Ascending aorta (tissue), 2 donors: ENCODE data around the gene FHIT. TPM values are rescaled to one million over a fixed set of nuclear protein-coding genes. Genes with fewer than 3 reads are reported as not detected.

Experiments used
- DNase-seq, 2 donors: peaks; one replicate each; pipeline ENCODE4 v3.0.0-alpha.2; 2019; ENCODE audit warnings: low spot score in 2 of 2
- H3K27ac ChIP-seq, 2 donors: fragments of 200-600 bp; sonication (generic); one replicate each; pipeline ENCODE4 v1.5.1; 2016 to 2017; ENCODE audit warnings: mild to moderate bottlenecking in 1 of 2
- H3K27me3 ChIP-seq: fragments of 200-600 bp; sonication (generic); one replicate; pipeline ENCODE4 v1.5.1; 2017
- H3K36me3 ChIP-seq, 2 donors: fragments of 200-600 bp; sonication (generic); one replicate each; pipeline ENCODE4 v1.5.1; 2016
- H3K4me1 ChIP-seq, 2 donors: fragments of 200-600 bp; sonication (generic); one replicate each; pipeline ENCODE4 v1.5.1; 2016 to 2017; ENCODE audit warnings: mild to moderate bottlenecking in 1 of 2
- H3K4me3 ChIP-seq, 2 donors: fragments of 200-600 bp; sonication (generic); one replicate each; pipeline ENCODE4 v1.5.1; 2016 to 2017; ENCODE audit warnings: mild to moderate bottlenecking in 1 of 2
- H3K9me3 ChIP-seq, 2 donors: fragments of 200-600 bp; sonication (generic); one replicate each; pipeline ENCODE4 v1.5.1; 2016
- intact Hi-C: fragments of 100-400 bp; cut with DNase I; formaldehyde crosslinking; loops from one replicate; pipeline ENCODE4 v1.15.1; 2023
- total RNA-seq: library from RNA; depleted of rRNA; stranded (reverse); fragments of >200 nt; gene quantifications from one replicate; pipeline ENCODE4 v1.1.0, GENCODE V29; 2016
- TF ChIP-seq, protein P1 (sequence below), 3 experiments: fragments of 200-600 bp in 2 of 3; fragments of 450-650 bp in 1 of 3; sonication (generic) in 2 of 3; IDR thresholded peaks; one replicate each; pipeline ENCODE4 v1.5.1; 2016 to 2019; ENCODE audit warnings: antibody characterized with exemption in 3 of 3, mild to moderate bottlenecking in 1 of 3, moderate library complexity in 1 of 3

FHIT gene
- total RNA-seq, 1 donor from 2014 or later, result 0.21 TPM

DNA sequence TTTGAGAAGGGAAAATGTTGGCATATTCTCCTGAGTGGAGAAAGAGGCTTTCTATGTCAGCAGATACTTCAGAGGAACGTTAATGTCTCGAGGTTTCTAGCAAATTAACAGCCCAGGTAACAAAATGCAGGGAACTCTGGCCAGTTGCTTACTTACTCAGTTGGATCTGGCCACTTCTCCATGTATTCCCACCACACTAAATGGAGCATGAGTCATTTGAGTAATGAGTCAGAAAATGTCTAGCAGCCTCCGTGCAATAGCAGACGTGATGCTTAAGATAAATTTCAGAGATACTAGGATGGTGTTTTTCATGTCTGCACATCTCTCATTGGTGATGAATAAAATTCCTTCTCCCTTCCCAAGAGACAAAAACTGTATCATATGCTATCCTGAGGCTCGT is 671.5 kb downstream of the FHIT start:
- intact Hi-C loops, result loop anchor here (5.0 to 10.0 kb wide), 2 partner anchors 68 to 165 kb away; no protein-coding TSS in a partner anchor
- DNase-seq, result no peak

DNA sequence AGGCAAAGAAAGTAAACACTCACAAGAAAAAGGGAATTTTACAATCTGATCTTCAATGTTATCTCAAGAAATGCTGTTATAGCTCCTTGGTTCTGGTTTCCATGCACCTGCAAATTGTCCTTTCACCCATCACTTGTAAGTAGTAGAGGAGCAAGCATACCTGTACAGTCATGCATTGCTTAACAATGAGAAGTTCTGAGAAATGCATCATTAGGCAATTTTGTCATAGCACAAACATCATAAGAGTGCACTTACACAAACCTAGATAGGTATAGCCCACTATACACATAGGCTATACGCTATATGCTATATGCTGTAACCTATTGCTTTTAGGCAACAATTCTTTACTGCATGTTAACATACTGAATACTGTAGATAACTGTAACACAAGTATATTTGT is 672.3 kb downstream of the FHIT start:
- H3K27ac ChIP-seq, result no peak overlapping the region
- H3K4me1 ChIP-seq, result no peaks in the 10 kb centered on the region
- H3K4me3 ChIP-seq, result no peak overlapping the region
- no peaks in the 10 kb centered on the region for H3K9me3 ChIP-seq
- intact Hi-C loops, result no loop called here
- H3K36me3 ChIP-seq, result no peaks in the 10 kb centered on the region
- TF ChIP-seq, protein P1, sequence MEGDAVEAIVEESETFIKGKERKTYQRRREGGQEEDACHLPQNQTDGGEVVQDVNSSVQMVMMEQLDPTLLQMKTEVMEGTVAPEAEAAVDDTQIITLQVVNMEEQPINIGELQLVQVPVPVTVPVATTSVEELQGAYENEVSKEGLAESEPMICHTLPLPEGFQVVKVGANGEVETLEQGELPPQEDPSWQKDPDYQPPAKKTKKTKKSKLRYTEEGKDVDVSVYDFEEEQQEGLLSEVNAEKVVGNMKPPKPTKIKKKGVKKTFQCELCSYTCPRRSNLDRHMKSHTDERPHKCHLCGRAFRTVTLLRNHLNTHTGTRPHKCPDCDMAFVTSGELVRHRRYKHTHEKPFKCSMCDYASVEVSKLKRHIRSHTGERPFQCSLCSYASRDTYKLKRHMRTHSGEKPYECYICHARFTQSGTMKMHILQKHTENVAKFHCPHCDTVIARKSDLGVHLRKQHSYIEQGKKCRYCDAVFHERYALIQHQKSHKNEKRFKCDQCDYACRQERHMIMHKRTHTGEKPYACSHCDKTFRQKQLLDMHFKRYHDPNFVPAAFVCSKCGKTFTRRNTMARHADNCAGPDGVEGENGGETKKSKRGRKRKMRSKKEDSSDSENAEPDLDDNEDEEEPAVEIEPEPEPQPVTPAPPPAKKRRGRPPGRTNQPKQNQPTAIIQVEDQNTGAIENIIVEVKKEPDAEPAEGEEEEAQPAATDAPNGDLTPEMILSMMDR (IDR thresholded peaks at IDR 0.05), result no peak
- no peaks in the 10 kb centered on the region for H3K27me3 ChIP-seq
- DNase-seq, result no peak

More for the DNA sequence above, 671.5 kb downstream of the FHIT start:
- TF ChIP-seq, protein P1 (IDR thresholded peaks at IDR 0.05), result no peak
- Histone ChIP-seq H3K27ac (no peak overlapping the region), H3K27me3 (no peaks in the 10 kb centered on the region), H3K4me1 (no peaks in the 10 kb centered on the region), H3K4me3 (no peak overlapping the region), H3K36me3 (no peaks in the 10 kb centered on the region), H3K9me3 (no peaks in the 10 kb centered on the region)

DNA sequence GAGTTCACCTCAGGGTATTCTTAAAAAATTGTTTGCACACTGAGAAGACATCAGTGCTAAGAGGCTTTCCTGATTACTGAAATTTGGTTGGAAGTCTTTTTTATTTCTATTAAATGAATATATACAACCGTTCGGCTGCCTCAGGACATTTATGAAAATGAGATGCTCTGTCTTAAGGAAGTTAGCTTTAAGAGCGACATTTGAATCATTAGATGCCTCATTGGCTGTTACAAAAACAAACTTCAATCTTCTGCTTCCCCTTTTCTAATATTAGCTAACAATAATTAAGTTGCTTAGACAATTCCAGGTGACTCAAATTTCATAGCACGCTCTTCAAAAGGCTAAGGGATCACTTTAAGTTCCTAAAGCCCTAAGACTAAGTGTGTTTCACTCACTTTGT is 673.7 kb downstream of the FHIT start:
- H3K4me3 ChIP-seq, result no peak overlapping the region
- no peaks in the 10 kb centered on the region for H3K27me3 ChIP-seq
- no peak overlapping the region for H3K27ac ChIP-seq
- no peaks in the 10 kb centered on the region for H3K4me1 ChIP-seq
- DNase-seq, result no peak
- H3K9me3 ChIP-seq, result no peaks in the 10 kb centered on the region
- intact Hi-C loops, result no loop called here
- TF ChIP-seq, protein P1 (IDR thresholded peaks at IDR 0.05), result no peak
- no peaks in the 10 kb centered on the region for H3K36me3 ChIP-seq

DNA sequence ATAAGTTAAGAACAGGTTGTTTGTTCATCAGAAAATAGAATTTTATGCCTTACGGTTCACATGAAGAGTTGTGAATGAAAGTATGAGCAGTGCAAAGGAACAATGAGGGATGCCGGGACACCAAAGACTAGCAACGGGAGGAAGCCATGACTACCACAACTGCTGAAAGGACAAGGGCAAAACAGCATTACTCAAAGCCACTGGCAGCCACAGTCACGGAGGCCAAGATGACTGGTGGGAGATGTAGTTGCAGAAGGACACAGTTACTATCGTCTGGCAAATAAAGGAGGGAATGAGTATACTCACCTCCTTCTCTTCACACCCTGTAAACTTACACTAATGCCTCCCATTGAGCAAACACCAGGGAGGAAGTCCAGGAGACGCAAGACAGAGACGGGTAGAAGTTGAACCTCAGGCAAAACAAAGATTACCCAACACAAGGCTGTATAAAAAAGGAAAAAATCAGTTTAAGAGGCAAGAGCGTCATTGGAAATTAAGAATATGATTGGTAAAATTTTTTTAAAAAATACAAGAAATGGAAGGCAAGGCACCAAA is 675.5 kb downstream of the FHIT start:
- Histone ChIP-seq H3K36me3 (no peaks in the 10 kb centered on the region), H3K9me3 (no peaks in the 10 kb centered on the region), H3K27me3 (no peaks in the 10 kb centered on the region), H3K27ac (no peak overlapping the region), H3K4me3 (no peak overlapping the region), H3K4me1 (no peaks in the 10 kb centered on the region)
- intact Hi-C loops, result no loop called here
- no peak for DNase-seq
- TF ChIP-seq, protein P1 (IDR thresholded peaks at IDR 0.05), result no peak

DNA sequence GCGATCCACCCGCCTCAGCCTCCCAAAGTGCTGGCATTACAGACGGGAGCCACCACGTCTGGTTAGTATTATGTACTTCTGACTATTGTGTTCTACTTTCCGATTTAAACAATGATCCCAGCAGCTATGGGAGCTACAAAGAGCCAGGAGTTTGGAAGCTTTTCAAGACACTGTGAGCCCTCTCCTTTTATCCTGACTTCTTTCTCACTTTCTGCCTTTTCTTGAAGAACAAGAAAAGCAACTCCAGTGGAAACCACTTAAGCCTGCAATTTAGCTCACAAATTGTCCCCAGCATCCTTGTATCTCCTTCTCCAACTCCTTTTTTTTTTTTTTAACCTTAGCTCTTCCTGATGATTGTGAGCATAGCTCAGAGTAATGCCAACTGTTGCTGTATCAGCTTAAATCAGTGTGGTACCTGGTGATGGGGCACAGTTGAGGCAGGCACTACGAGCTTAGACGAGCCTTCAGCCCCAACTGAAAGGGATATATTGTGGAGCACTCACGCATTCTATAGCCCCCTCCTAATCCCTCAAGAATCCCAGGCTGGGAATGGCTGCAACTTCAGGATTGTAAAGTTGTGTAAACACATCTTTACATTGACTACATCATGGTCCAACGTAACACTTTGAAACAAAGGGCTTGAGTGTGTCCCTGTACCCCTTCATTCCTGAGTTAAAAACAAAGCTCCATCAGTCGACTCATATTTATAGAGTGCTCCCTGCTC is 677.0 kb downstream of the FHIT start:
- H3K36me3 ChIP-seq, result no peaks in the 10 kb centered on the region
- DNase-seq, result no peak
- no peaks in the 10 kb centered on the region for H3K27me3 ChIP-seq
- H3K27ac ChIP-seq, result no peak overlapping the region
- no peak overlapping the region for H3K4me3 ChIP-seq
- TF ChIP-seq, protein P1 (IDR thresholded peaks at IDR 0.05), result no peak
- H3K4me1 ChIP-seq, result no peaks in the 10 kb centered on the region
- H3K9me3 ChIP-seq, result no peaks in the 10 kb centered on the region
- intact Hi-C loops, result no loop called here
